HG03139 (cell line): ENCODE data around the gene MGMT.

ENCODE experiments used
- ATAC-seq: cut with Tn5 transposase; IDR thresholded peaks from one replicate; pipeline ENCODE4 v1.9.1; 2021; ENCODE audit not compliant: unreplicated experiment

The MGMT gene

DNA sequence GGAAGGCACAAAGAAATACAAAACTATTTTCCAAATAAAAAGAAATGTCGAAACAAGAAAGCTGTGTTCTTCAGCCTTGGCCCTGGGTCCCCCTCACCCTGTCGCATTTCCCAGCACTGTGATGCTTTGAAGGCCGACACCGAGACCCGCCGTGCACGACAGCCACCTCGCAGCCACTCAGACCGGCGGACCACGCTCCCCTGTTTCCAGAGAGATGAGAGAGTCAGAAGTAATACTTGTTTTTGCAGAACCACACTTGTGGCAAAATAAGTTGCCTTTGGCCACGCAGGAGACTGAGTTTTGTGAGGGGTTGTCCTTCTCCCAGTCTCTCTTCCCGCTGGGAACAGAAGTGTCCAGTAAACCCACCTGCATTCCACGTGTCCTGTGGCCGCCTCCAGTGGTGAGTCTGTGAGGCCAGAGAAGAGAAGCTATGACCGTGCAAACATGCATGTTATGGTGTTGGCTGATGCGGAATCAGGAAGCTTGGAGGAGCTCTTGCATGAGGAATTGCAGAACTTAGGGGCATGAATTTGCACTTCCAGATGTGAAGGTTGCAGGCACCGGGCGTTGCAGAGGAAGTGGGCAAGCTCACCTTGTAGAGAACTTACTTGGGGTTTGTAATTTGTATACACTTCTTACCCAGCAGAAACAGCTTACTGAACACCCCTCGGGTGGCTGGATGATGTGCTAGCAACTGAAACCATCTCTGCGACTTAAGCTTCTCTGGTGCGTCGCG lies 302.5 kb downstream of the MGMT start:
- no peak for ATAC-seq

DNA sequence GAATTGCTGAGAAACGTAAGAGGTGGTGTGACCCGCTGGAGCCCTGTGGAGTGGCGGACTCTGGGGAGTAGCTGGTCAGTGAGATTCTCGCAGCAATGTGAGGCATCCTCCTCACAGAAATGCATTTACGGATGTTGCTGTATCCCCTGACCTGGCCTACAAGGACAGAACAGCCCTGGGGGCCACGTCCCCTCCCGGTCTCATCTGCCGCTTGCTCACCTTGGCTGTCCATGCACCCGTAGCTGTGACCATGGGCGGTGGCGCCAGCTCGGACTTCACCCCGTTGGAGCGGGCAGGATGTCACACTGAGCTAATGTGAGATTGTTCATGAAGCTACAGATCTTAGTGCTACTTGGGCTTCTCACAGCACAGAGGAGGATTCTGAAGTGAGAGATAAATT lies 303.2 kb downstream of the MGMT start:
- no peak for ATAC-seq

DNA sequence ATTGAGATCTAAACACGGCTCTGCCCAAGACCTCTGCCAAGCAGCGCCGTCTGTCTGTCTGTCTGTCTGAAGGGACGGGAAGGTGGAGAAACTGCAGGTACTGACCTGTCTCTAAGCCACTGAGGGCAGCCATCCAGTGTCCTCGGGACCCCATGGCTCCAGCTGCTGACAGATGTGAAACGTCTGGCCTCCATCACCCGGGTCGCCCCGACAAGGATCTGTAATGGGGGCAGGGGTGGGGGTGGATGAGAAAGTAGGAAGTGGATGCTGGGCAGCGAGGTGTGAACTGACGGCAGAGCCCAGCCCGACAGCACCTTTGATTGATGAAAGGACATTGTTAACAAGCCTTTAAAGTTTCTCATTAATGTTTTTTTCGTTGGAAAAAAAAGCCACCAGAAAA lies 304.0 kb downstream of the MGMT start:
- no peak for ATAC-seq

GRCh38 chr10:129771576-129771975 lies 304.5 kb downstream of the MGMT start:
- no peak for ATAC-seq

GRCh38 chr10:129771991-129772431 lies 305.0 kb downstream of the MGMT start:
- ATAC-seq = no peak

DNA sequence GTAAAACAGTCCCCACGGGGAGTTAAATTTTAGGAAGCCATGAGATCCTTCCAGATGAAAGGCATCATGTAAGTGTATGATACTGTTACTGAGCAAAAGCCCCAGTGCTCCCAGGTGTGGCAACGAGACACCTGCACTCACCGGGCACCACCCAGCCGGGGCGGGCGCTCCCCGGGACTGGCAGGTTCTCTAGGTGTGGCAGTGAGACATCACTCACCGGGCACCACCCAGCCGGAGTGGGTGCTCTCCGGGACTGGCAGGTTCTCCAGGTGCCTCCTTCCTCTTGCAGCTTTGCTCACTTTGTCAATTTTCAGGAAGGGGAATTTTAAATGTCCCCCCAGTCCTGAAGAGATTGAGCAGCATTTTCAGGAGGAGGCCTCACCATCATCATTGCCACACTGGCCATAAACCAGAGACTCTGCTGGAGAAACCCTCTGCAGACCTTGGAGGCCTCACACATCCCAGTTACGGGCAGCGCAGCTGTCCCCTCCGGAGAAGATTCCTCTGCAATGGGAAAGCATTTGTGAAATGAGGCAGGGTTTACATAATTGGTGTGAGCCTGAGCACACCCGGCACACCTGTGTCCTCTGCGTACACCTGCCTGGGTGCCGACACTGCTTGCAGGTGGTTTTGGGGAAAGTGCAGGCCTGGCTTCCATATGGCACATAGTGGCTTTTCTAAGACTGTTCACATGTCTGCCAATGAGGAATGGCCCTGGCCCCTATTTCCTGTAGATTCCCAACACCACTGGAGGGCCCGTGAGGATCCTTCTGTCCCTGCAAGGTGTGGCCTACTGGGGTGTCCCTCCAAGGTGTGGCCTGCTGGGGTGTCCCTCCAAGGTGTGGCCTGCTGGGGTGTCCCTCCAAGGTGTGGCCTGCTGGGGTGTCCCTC lies 305.7 kb downstream of the MGMT start:
- no peak for ATAC-seq

DNA sequence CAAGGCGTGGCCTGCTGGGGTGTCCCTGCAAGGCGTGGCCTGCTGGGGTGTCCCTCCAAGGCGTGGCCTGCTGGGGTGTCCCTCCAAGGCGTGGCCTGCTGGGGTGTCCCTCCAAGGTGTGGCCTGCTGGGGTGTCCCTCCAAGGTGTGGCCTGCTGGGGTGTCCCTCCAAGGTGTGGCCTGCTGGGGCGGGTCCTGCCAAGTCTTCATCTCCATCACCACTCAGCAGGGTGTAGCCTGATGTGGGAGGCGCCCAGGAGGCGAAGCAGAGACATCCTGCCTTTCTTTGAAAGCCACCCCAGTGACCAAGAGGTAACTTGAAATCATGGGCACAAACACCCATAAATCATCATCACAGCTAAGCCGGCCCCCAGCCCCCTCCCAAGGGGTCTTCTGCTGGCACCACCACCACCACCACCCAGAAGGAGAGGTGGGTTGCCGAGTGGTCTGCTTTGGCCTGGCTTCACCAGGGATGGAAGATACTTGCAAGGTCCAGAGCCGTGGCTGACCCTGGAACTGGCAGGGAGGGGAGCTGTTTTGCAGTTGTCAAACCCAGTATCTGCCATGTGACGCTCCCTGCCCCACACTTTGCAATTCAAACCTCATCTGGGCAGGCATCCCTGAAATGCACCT lies 306.4 kb downstream of the MGMT start:
- ATAC-seq = no peak

- no peak for ATAC-seq
Observed at GRCh38 chr10:129774082-129774735, 307.2 kb downstream of the MGMT start.

GRCh38 chr10:129774736-129775401 lies 307.8 kb downstream of the MGMT start:
- no peak for ATAC-seq

DNA sequence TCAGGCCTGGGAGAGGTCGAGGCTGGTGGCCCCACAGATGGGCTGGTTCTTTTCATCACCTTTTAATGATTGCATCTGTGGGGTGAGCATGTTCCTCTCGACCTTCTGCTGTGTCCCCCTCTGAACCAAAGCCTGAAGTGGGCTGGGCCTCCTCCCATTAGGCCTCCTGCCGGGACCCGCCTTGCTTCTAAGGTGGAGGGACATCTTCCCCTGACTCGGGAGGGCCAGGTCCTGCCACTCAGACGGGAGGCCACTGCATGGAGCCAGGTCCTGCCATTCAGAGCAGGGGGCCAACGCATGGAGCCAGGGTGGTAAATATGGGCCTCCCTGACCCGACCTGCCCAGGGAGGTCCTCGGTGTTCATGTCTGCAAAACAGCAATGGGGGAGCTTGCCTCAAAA lies 308.6 kb downstream of the MGMT start:
- ATAC-seq = no peak

GRCh38 chr10:129777687-129778086 lies 310.6 kb downstream of the MGMT start:
- no peak for ATAC-seq

DNA sequence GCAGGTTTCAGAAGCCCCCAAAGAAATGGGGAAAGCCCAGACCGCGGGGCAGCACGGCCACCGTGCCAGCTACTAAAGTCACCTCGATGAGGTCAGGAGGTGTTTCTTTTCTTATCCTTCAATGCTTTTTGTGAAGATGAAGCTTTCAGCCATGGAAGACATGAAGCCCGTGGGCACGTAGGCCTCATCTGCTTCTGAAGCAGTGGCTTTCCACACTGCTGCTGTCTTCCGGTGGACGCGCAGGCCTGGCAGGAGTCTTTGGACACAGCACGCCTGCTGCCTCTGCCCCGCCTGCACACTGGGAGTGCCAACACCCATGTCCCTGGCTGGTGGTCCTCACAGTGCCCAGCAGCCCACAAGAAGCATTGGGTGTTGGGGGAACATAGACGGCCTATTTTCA lies 311.5 kb downstream of the MGMT start:
- no peak for ATAC-seq

GRCh38 chr10:129779126-129780111 lies 312.4 kb downstream of the MGMT start:
- no peak for ATAC-seq

GRCh38 chr10:129780198-129780597 lies 313.2 kb downstream of the MGMT start:
- ATAC-seq = no peak

GRCh38 chr10:129780901-129781795 lies 314.1 kb downstream of the MGMT start:
- no peak for ATAC-seq

DNA sequence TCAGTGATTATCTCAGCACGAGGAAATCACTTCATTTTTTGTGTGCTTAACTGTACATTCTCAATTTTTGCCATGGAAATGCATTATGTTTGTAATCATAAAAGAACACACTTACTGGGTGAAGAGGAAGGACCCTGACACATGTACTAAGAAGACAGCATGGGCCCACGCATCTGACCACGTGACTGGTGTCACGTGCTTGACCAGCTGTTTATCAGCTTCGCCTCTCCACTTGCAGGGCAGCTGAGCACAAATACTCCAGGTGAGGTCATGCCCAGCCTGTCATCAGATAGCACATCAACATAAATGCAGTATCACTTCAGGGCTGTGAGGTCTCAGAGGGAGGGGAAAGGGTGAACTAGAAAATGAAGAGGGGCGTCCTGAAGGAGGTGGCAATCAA lies 317.2 kb downstream of the MGMT start:
- ATAC-seq = no peak

GRCh38 chr10:129784891-129785290 lies 317.9 kb downstream of the MGMT start:
- no peak for ATAC-seq

DNA sequence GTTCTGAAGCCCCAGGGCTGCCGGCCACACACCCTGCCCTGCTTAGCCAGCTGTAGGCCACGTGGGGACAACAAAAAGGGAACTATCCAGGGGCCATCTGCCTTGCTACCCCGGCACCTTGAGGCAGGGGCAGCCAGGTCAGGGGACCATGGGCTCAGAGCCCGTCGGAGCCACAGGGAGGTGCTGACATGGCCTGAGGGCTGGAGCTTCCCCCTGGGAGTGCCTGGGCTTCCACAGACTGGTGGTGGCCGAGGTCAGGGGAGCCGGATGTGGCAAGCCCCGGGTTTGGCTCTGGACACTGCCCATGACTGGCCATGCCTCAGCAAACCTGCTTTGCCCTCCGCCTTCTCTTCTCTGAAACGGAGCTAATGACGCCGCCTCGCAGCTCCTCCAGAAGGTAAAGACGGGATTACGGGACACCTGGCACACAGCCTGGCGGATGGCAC lies 318.5 kb downstream of the MGMT start:
- no peak for ATAC-seq
